HL-60 (cell line): ENCODE results near the gene MAMSTR.
"Not testable (repeated sequence)": the region's sequence is repeated elsewhere in the genome, so short reads cannot be mapped to it uniquely, and the experiment has no call there.

ENCODE experiments used
- DNase-seq, 2 experiments: peaks; one replicate each; pipeline ENCODE4 v3.0.0-alpha.2; 2010 to 2020; ENCODE audit warnings: low read depth in 1 of 2, low spot score in 1 of 2
- H3K27ac ChIP-seq: fragments of 250-450 bp; sonication (Bioruptor Pico); replicated peaks from 2 replicates; pipeline ENCODE4 v1.5.1; 2020; ENCODE audit warnings: mild to moderate bottlenecking, moderate library complexity
- H3K27me3 ChIP-seq: fragments of 250-450 bp; sonication (Bioruptor Pico); 2 replicates; pipeline ENCODE4 v1.5.1; 2021; ENCODE audit warnings: mild to moderate bottlenecking, moderate library complexity; ENCODE audit not compliant: insufficient read depth, poor library complexity, severe bottlenecking
- H3K4me3 ChIP-seq: replicated peaks from 2 replicates; pipeline ENCODE4 v1.5.1; 2011; ENCODE audit warnings: mild to moderate bottlenecking, control low read depth, low read length; ENCODE audit not compliant: insufficient read depth
- GABPA ChIP-seq: IDR thresholded peaks from 2 replicates; pipeline ENCODE4 v1.6.1; 2012; ENCODE audit warnings: low read depth
- POLR2AphosphoS5 ChIP-seq: IDR thresholded peaks from 2 replicates; pipeline ENCODE4 v1.6.1; 2012; ENCODE audit warnings: low read depth
- REST ChIP-seq: IDR thresholded peaks from 2 replicates; pipeline ENCODE4 v1.6.1; 2012; ENCODE audit warnings: low read depth; ENCODE audit not compliant: insufficient replicate concordance
- SPI1 ChIP-seq: IDR thresholded peaks from 2 replicates; pipeline ENCODE4 v1.6.1; 2012; ENCODE audit warnings: low read depth, mild to moderate bottlenecking, borderline replicate concordance
- TF ChIP-seq, protein P1 (sequence below): IDR thresholded peaks from one replicate; pipeline ENCODE4 v1.5.1; 2011; ENCODE audit warnings: low read length, control low read depth, inconsistent platforms; ENCODE audit not compliant: insufficient read depth

The MAMSTR gene

DNA sequence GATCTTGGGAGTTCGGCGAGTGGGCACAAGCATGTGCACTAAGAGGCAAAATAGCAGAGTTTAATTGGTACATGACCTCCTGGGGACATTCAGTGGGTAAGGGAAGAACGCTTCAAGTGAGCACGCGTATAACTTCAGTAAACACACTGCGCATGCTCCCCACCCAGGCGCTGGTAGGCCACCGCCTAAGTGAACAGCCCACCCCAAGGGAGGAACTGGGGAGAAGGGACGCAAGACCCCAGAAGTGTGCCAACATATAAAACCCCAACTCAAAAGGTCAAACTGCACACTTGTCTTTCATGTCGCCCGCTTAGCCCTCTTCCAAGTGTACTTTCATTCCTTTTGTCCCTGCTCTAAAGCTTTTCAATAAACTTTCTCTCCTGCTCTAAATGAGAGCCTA, 36.2 kb downstream of the MAMSTR start:
- Histone ChIP-seq H3K4me3 (no peak overlapping the region), H3K27ac (no peak overlapping the region), H3K27me3 (no peaks in the 10 kb centered on the region)
- TF ChIP-seq SPI1 (no peak), GABPA (no peak), REST (no peak), POLR2AphosphoS5 (no peak)
- TF ChIP-seq, protein P1, sequence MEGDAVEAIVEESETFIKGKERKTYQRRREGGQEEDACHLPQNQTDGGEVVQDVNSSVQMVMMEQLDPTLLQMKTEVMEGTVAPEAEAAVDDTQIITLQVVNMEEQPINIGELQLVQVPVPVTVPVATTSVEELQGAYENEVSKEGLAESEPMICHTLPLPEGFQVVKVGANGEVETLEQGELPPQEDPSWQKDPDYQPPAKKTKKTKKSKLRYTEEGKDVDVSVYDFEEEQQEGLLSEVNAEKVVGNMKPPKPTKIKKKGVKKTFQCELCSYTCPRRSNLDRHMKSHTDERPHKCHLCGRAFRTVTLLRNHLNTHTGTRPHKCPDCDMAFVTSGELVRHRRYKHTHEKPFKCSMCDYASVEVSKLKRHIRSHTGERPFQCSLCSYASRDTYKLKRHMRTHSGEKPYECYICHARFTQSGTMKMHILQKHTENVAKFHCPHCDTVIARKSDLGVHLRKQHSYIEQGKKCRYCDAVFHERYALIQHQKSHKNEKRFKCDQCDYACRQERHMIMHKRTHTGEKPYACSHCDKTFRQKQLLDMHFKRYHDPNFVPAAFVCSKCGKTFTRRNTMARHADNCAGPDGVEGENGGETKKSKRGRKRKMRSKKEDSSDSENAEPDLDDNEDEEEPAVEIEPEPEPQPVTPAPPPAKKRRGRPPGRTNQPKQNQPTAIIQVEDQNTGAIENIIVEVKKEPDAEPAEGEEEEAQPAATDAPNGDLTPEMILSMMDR, result no peak
- DNase-seq, result no peak

DNA sequence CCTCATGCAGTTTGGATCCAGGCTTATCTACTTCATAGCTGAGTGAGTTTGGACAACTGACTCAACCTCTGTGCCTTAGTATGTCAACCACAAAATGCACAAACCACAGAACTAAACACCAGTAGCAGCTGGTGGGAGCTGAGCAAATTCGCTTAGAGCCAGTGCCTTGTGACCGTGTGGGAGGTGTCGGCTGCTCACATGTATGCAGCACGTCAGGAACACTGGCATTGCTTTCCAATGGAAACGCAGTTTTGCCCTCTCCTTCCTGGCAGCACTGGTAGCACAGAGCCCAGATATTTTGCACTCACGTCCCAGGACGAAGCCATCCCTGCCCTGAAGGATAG, 38.4 kb downstream of the MAMSTR start:
- TF ChIP-seq REST (no peak), SPI1 (no peak), POLR2AphosphoS5 (no peak), GABPA (no peak)
- TF ChIP-seq, protein P1, result no peak
- Histone ChIP-seq H3K4me3 (no peak overlapping the region), H3K27me3 (no peaks in the 10 kb centered on the region), H3K27ac (no peak overlapping the region)
- peak in 1 of 2 experiments; percentile 42 for DNase-seq

- no peak for TF ChIP-seq GABPA
- no peak for TF ChIP-seq REST
- TF ChIP-seq POLR2AphosphoS5, result no peak
- no peak for TF ChIP-seq SPI1
- TF ChIP-seq, protein P1, result no peak
- Histone ChIP-seq H3K4me3 (no peak overlapping the region), H3K27ac (no peak overlapping the region), H3K27me3 (no peaks in the 10 kb centered on the region)
- no peak for DNase-seq
Observed at GRCh38 chr19:48680436-48681126, 38.9 kb downstream of the MAMSTR start.

- not testable (repeated sequence) for H3K27ac ChIP-seq, H3K27me3 ChIP-seq, H3K4me3 ChIP-seq, DNase-seq
Observed at GRCh38 chr19:48680006-48680405, 39.5 kb downstream of the MAMSTR start.
